NCI-H345 treated with DMSO at 0.1 percent for 48 hours (cell line): ENCODE data around the gene PRSS53.

Source experiments
- DNase-seq: peaks from one replicate; lab custom pipeline; 2025; ENCODE audit not compliant: unreplicated experiment; lab: John Stamatoyannopoulos, UW

PRSS53 gene

DNA sequence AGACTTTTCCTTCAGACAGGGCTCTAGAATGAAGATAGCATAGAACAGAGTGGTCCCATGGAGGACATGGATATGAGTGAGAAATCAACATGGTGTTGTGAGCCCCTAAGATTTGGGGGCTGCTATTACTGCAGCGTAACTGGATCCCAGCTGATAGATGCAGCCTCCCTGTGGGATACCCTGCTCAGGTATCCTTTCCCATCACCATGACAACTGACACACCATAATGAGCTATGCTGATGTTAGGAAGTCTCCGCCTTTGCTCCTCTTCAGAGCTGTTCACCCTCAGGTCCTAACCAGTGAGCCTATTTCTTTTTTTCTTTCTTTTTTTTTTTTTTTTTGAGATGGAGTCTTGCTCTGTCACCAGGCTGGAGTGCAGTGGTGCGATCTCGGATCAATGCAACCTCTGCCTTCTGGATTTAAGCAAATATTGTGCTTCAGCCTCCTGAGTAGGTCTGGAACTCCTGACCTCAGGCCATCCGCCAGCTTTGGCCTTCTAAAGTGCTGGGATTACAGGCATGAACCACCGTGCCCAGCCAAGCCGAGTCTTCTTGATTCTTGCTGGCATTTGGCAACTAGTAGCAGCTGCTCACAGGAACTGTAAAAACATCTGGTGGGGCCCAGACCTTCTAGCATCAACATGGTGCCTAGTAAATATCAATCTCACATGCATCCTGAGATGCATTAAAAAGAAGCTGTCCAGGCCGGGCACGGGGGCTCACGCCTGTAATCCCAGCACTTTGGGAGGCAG is 38.3 kb downstream of the PRSS53 start:
- no peak for DNase-seq

DNA sequence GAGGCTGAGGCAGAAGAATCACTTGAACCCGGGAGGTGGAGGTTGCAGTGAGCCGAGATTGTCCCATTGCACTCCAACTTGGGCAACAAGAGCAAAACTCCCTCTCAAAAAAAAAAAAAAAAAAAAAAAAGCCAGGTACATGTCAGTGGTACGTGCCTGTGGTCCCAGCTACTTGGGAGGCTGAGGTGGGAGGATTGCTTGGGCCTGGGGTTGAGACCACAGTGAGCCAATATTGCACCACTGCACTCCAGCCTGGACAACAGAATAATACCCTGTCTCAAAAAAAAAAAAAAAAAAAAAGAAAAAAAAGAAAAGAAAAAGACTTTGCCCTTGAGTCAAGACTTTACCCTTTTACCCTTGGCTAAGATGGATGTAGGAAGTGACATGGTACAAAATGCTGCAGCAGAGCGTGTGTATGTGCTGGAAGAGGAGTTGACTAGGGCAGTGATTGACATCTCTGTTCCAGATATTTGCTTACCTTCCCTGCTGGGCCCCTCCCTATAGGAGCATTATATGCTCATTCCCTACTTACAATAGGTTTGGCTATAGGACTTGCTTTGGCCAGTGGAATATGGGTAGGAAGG is 44.8 kb downstream of the PRSS53 start:
- DNase-seq = no peak

DNA sequence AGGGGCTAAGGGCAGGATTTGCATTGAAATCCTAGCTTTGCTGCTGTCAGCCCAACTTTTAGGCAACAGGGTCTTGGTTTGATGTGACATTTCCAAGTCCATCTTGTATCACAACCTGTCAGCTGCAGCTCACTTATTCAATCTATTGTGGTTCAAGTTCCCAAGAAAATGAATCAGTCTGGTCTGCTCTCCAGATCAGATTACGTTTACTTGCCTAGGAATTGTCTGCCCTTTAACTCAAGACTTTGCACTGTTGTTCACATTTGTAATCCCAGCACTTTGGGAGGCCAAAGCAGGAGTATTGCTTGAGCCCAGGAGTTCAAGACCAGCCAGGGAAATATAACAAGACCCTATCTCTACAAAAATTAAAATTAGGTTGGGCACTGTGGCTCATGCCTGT is 45.4 kb downstream of the PRSS53 start:
- no peak for DNase-seq

DNA sequence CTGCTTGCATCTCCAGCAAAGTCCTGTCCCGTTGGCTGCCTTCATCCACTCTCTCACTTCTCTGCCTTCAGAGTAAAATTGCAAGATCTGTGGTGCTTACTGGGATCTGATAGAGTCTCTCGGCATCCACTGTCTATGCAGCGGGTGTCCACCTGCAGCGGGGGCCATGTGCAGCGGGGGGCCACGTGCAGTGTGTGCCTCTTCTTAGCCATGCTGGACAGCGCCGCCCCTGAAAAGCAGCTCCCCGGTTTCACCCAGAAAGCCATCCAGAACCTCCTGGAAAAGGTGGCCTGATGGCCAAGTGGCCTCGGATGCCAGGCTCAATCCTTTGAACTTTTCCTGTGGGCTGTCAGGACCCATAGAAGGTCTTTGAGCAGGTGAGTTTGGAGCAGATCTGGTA is 45.9 kb downstream of the PRSS53 start:
- DNase-seq = no peak

DNA sequence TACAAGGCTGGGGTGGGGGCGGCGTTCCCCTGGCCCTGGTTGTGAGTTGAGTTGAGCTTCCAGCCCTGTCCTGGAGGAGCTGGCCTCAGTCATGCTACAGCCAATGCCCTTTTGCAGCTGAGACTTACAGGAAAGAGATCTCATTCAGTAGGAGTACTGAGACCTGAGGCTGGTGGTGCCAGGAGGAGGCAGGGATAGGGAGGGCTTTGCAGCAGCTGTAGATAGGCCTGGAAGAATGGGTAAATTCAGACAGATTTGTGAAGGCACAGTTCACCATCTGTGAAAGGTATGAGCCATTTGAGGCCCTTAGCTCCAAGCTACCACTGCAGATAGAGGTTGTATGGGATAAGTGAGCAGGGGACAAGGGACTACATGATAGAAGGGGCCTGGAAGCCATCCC is 49.8 kb downstream of the PRSS53 start:
- DNase-seq = no peak

DNA sequence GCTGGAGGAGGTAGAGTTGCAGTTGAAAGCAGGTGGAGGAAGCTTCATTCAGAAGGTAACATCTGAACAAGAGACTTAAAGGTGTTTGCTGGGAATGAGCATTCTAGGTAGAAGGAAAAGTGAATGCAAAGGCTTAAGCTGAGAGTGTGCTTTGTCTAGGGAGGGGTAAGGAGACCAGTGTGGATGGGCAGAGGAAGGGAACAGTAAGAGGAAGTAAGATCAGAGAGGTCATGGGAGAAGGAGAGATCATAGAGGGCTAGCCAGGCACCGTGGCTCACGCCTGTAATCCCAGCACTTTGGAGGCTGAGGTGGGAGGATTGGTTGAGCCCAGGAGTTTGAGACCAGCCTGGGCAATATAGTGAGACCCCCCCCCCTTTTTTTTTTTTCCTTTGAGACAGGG is 52.1 kb downstream of the PRSS53 start:
- no peak for DNase-seq

DNA sequence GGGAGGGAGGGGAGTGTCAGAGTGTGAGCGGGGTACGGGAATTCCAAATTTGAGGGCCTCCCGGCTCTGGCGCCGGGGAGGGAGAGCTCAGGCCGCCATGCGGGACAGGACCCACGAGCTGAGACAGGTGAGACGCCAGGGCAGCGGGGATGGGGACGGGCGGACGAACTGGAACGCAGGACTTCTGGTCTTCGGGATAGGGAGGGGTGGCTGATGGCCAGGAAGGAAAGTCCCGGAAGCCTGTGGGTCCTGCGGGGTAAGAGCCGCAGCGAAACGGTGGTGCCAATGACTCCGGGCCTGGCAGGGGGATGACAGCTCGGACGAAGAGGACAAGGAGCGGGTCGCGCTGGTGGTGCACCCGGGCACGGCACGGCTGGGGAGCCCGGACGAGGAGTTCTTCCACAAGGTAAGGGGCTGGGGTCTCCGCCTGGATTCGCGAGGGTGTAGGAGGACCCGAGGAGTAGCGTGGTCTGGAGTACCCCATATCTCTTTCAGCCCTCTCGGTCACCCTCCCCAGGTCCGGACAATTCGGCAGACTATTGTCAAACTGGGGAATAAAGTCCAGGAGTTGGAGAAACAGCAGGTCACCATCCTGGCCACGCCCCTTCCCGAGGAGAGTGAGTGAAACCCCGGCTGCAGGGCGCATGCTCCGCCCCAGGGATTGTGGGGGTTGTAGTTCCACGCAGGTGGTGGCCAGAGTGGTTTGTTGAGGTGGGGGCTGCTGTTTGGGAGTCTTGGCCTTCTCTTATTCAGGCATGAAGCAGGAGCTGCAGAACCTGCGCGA is 54.8 kb downstream of the PRSS53 start:
- DNase-seq = peak; percentile 84
